CD14-positive monocyte (primary cell): ENCODE data around the gene RCC1. TPM values are rescaled to one million over a fixed set of nuclear protein-coding genes. Genes with fewer than 3 reads are reported as not detected.

Experiments
- DNase-seq, 3 donors: peaks; one replicate each; pipeline ENCODE4 v3.0.0-alpha.2; 2011 to 2022
- H2AFZ ChIP-seq: 2 replicates; pipeline ENCODE4 v1.6.0; 2012; ENCODE audit warnings: mild to moderate bottlenecking, low read depth, low read length, inconsistent platforms; ENCODE audit not compliant: insufficient read depth, poor library complexity, severe bottlenecking
- H3K27ac ChIP-seq, 2 donors: 1 replicate in 1 of 2; 2 replicates in 1 of 2; pipeline ENCODE4 v1.5.1; 2012 to 2013; ENCODE audit warnings: low read length in 2 of 2, control low read depth in 1 of 2, inconsistent platforms in 1 of 2, low read depth in 1 of 2, mild to moderate bottlenecking in 1 of 2
- H3K27me3 ChIP-seq, 2 donors: one replicate each; pipeline versions ENCODE4 v1.6.0 to v1.6.1; 2011 to 2013; ENCODE audit warnings: low read length in 2 of 2; ENCODE audit not compliant: control insufficient read depth in 2 of 2, insufficient read depth in 2 of 2
- H3K36me3 ChIP-seq, 2 donors: replicated peaks in 1 of 2; 1 replicate in 1 of 2; 2 replicates in 1 of 2; pipeline versions ENCODE4 v1.5.1 to v1.6.1; 2012 to 2013; ENCODE audit warnings: low read length in 2 of 2, control low read depth in 1 of 2, inconsistent platforms in 1 of 2, mild to moderate bottlenecking in 1 of 2; ENCODE audit not compliant: insufficient read depth in 2 of 2, control insufficient read depth in 1 of 2
- H3K4me1 ChIP-seq, 2 donors: 1 replicate in 1 of 2; 2 replicates in 1 of 2; pipeline versions ENCODE4 v1.5.1 to v1.6.1; 2012 to 2013; ENCODE audit warnings: low read length in 2 of 2, control low read depth in 1 of 2, inconsistent platforms in 1 of 2, mild to moderate bottlenecking in 1 of 2, moderate library complexity in 1 of 2; ENCODE audit not compliant: insufficient read depth in 2 of 2, control insufficient read depth in 1 of 2
- H3K4me2 ChIP-seq: replicated peaks from 2 replicates; pipeline ENCODE3; 2012; ENCODE audit warnings: low read length, moderate library complexity, mild to moderate bottlenecking; ENCODE audit not compliant: poor library complexity, severe bottlenecking; ENCODE audit errors: extremely low read depth
- H3K4me3 ChIP-seq, 3 experiments: fragments of 200-600 bp in 1 of 3; sonication (generic) in 1 of 3; replicated peaks in 1 of 3; 1 replicate in 2 of 3; 2 replicates in 1 of 3; pipeline ENCODE4 v1.5.1; 2011 to 2013; ENCODE audit warnings: low read length in 3 of 3, mild to moderate bottlenecking in 3 of 3, control low read depth in 2 of 3, low read depth in 2 of 3, inconsistent platforms in 1 of 3, moderate library complexity in 1 of 3
- H3K79me2 ChIP-seq: 2 replicates; pipeline ENCODE4 v1.6.0; 2012; ENCODE audit warnings: mild to moderate bottlenecking, control low read depth, inconsistent platforms, low read length, moderate library complexity; ENCODE audit not compliant: insufficient read depth
- H3K9ac ChIP-seq: 2 replicates; pipeline ENCODE4 v1.6.0; 2017; ENCODE audit warnings: low read length, mild to moderate bottlenecking; ENCODE audit not compliant: insufficient read depth, poor library complexity, severe bottlenecking
- H3K9me3 ChIP-seq, 2 donors: replicated peaks in 1 of 2; 1 replicate in 1 of 2; 2 replicates in 1 of 2; pipeline versions ENCODE4 v1.5.1 to v1.6.1; 2012 to 2013; ENCODE audit warnings: low read length in 2 of 2, control low read depth in 1 of 2; ENCODE audit not compliant: control insufficient read depth in 1 of 2, insufficient read depth in 1 of 2
- H4K20me1 ChIP-seq: 2 replicates; pipeline ENCODE4 v1.6.0; 2012; ENCODE audit warnings: mild to moderate bottlenecking, low read length, control low read depth, moderate library complexity; ENCODE audit not compliant: insufficient read depth
- H3K27ac Mint-ChIP-seq, 7 donors: one replicate each; pipeline ENCODE4 v1.8.0; 2020; ENCODE audit warnings: mild to moderate bottlenecking in 7 of 7, mixed read lengths in 7 of 7, moderate library complexity in 6 of 7, inconsistent platforms in 2 of 7
- H3K27me3 Mint-ChIP-seq, 3 donors: one replicate each; pipeline ENCODE4 v1.8.0; 2021 to 2022; ENCODE audit warnings: low read depth in 3 of 3, mild to moderate bottlenecking in 3 of 3, mixed read lengths in 3 of 3, moderate library complexity in 3 of 3, inconsistent platforms in 1 of 3
- H3K36me3 Mint-ChIP-seq, 2 donors: one replicate each; pipeline ENCODE4 v1.8.0; 2020; ENCODE audit warnings: mixed read lengths in 2 of 2, inconsistent platforms in 1 of 2, mild to moderate bottlenecking in 1 of 2
- H3K4me1 Mint-ChIP-seq: one replicate; pipeline ENCODE4 v1.8.0; 2020; ENCODE audit warnings: mild to moderate bottlenecking, mixed read lengths
- H3K4me3 Mint-ChIP-seq, 2 donors: one replicate each; pipeline ENCODE4 v1.8.0; 2020; ENCODE audit warnings: mild to moderate bottlenecking in 2 of 2, mixed read lengths in 2 of 2, moderate library complexity in 1 of 2
- H3K9me3 Mint-ChIP-seq, 7 donors: one replicate each; pipeline ENCODE4 v1.8.0; 2020 to 2022; ENCODE audit warnings: mixed read lengths in 7 of 7, mild to moderate bottlenecking in 6 of 7, moderate library complexity in 6 of 7, inconsistent platforms in 2 of 7
- CTCF ChIP-seq: fragments of 200-600 bp; IDR thresholded peaks from one replicate; pipeline ENCODE4 v1.8.0; 2022; ENCODE audit warnings: antibody characterized with exemption, mild to moderate bottlenecking
- WGBS: methylation state at CpG from one replicate; pipeline ENCODE4 v1.1.5; 2013; ENCODE audit warnings: missing lambda C conversion rate; ENCODE audit not compliant: insufficient coverage; 5-methylcytosine and 5-hydroxymethylcytosine counted together
- intact Hi-C, 2 donors: fragments of 100-400 bp; cut with micrococcal nuclease; formaldehyde crosslinking; loops; one replicate each; pipeline versions ENCODE4 v1.15.0 to v1.15.1; 2023
- polyA plus RNA-seq, 3 donors: library from polyadenylated mRNA; depleted of rRNA in 1 of 3; unstranded in 2 of 3; stranded (reverse) in 1 of 3; fragments of 300-500 nt in 2 of 3; fragments of >200 nt in 1 of 3; fragmentation: Illumina TruSeq in 2 of 3; gene quantifications; 1 replicate in 2 of 3; 2 replicates in 1 of 3; pipeline ENCODE4 v1.2.3, GENCODE V29; 2012 to 2021

The RCC1 gene
- polyA plus RNA-seq, 3 donors, result 8.7 to 10.6 (median 10.1) TPM

DNA sequence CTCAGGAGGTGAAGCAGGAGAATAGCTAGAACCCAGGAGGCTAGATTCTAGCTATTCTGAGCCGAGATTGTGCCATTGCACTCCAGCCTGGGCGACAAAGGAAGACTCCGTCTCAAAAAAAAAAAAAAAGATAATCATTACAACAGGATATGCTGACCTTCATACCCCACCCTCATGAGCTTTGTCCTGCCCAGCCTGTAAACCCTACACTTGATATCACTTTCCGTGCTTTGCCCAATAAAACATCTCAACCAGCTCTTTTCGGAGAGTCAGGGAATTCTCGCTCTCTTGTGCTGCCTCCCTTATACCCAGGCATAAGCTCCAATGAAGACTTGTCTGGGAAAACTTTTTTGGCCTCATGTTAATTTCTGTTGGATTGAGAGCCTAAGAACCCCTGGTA lies 45.5 kb downstream of the RCC1 start:
- Mint-ChIP-seq H3K9me3 (no peaks in the 10 kb centered on the region), H3K36me3 (peaks cover 9 to 16% of the 10 kb centered on the region in 2 donors), H3K27me3 (peaks cover 0 to 5% (median 2%) of the 10 kb centered on the region in 3 donors), H3K27ac (no peak overlapping the region), H3K4me1 (peaks cover 6% of the 10 kb centered on the region), H3K4me3 (no peak overlapping the region)
- TF ChIP-seq CTCF, result no peak
- no peak overlapping the region for H3K4me2 ChIP-seq
- no peak overlapping the region for H3K27ac ChIP-seq
- peaks cover 15% of the 10 kb centered on the region for H3K79me2 ChIP-seq
- 100% methylated on average over 3 of the region's 6 CpGs for WGBS
- no peaks in the 10 kb centered on the region for H4K20me1 ChIP-seq
- peaks cover 4 to 20% of the 10 kb centered on the region in 2 donors for H3K36me3 ChIP-seq
- H3K9ac ChIP-seq, result no peak overlapping the region
- H3K4me3 ChIP-seq, result no peak overlapping the region
- no peak overlapping the region for H2AFZ ChIP-seq
- DNase-seq, result no peak
- peaks cover 11 to 16% of the 10 kb centered on the region in 2 donors for H3K4me1 ChIP-seq
- no peaks in the 10 kb centered on the region for H3K27me3 ChIP-seq
- intact Hi-C loops, result loop anchor here (5.0 kb wide), 1 partner anchor 34 kb away; no protein-coding TSS in a partner anchor
- H3K9me3 ChIP-seq, result no peaks in the 10 kb centered on the region

DNA sequence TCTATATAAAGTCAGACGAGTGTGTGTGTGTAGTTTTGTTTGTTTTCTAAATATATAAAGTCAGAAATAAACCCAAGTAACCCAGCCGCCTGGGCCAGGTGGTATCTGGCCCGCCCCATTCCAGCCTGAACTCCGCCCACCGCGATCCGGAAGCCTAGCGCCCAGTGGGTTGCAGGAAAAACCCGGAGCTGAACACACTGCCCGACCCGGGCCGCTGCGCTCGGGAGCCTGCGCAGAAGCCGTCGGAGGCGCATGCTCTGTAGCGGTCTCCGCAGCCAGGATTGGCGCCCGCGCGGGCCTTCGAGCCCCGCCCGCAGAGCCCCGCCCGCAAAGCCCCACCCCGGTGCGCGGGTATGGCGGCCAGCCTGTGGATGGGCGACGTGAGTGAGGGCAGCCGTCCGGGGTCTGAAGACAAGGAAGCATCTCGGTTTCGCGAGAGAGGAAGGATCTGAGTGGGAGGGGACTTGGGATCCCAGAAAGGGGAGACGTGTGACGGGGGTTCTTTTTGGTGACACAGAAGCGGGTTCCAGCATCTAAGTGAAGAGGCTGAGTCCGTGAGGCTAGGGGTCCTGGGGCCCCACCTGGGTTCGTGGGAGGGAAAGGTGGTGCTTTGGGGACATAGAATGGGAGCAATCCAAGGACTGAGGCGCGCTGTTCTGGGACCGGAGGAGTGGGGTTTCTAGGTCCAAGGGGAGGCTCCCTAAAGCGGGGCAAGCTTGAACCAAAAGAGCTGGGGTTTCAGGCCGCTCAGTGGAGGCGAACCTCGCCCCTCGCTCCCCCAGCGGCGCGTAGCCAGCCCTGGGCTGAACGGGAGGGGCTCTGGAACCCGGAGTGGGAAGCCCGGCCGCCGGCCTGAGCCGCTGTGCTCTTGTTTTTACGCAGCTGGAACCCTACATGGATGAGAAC lies 47.2 kb downstream of the RCC1 start, which contains the start of gene TRNAU1AP:
Gene TRNAU1AP, plus strand, starts transcription at position 328 of the 906 bp plus-strand sequence. Its CDS starts 26 bp downstream, at position 354.
- no peak for TF ChIP-seq CTCF
- Histone ChIP-seq H3K4me3 (peak within 1 kb of the TSS; percentile 81 to 94 (median 91)), H4K20me1 (no peaks in the 10 kb centered on the region), H3K9ac (peak within 1 kb of the TSS; percentile 77), H2AFZ (peak within 1 kb of the TSS; percentile 100), H3K4me2 (peak within 1 kb of the TSS; percentile 90), H3K27me3 (no peaks in the 10 kb centered on the region), H3K36me3 (peaks cover 8 to 35% of the 10 kb centered on the region in 2 donors), H3K9me3 (no peaks in the 10 kb centered on the region), H3K4me1 (peaks cover 11 to 16% of the 10 kb centered on the region in 2 donors), H3K27ac (peak within 1 kb of the TSS; percentile 14 to 84), H3K79me2 (peaks cover 15% of the 10 kb centered on the region)
- DNase-seq, result peak; percentile 94 to 95 (median 95)
- H3K36me3 Mint-ChIP-seq, result peaks cover 17 to 32% of the 10 kb centered on the region in 2 donors
- under 1% methylated on average over 55 of the region's 63 CpGs for WGBS
- H3K4me1 Mint-ChIP-seq, result peaks cover 6% of the 10 kb centered on the region
- no peaks in the 10 kb centered on the region for H3K9me3 Mint-ChIP-seq
- H3K27me3 Mint-ChIP-seq, result peaks cover 0 to 3% (median 2%) of the 10 kb centered on the region in 3 donors
- intact Hi-C loops, result loop anchor here (5.0 kb wide), 1 partner anchor 36 kb away; no protein-coding TSS in a partner anchor
- peak within 1 kb of the TSS; percentile 89 to 97 (median 91) for H3K27ac Mint-ChIP-seq
- H3K4me3 Mint-ChIP-seq, result peak within 1 kb of the TSS; percentile 99 to 100
